Femur (tissue), 1 donor: Measurements from ENCODE around the gene SCRN1.
A peak's percentile ranks its signal among the peaks of the same experiment; 100 is the strongest.

Source experiments
- DNase-seq: peaks from one replicate; pipeline ENCODE4 v3.0.0-alpha.2; 2017

SCRN1 gene

DNA sequence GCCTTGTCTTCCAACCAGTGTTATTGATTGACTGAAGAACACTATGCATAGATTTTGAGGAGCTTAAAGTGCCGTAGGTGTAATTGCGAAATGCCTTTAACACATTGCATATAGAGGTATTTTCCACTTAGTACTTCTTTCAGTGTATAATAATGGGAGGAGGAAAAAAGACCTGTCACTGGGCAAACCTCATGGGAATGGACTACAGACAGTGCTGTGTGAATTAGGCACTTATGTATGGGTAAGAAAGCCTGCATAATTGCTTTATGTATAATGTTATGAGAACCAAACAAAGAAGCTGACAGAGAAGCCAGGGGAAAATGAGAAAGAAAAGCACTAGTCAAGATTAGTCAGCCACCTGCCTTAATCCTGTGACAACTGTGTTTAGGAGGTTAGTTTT lies 12.4 kb upstream of the SCRN1 start:
- DNase-seq: no peak

DNA sequence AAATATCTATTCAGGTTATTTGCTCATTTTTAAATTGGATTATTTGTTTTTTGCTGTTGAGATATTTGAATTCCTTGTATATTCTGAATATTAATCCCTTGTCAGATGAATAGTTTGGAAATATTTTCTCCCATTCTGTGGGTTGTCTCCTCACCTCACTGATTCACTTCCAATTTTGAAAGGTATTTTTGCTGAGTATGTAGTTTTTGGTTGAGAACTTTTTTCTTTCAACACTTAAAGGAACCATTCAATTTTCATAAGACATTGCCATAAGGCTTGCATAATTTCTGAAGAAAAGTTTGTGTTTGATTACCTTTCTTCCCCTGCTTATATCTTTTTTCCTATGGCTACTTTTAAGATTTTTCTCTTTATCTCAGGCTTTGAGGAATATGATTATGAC lies 8.9 kb upstream of the SCRN1 start:
- no peak for DNase-seq

DNA sequence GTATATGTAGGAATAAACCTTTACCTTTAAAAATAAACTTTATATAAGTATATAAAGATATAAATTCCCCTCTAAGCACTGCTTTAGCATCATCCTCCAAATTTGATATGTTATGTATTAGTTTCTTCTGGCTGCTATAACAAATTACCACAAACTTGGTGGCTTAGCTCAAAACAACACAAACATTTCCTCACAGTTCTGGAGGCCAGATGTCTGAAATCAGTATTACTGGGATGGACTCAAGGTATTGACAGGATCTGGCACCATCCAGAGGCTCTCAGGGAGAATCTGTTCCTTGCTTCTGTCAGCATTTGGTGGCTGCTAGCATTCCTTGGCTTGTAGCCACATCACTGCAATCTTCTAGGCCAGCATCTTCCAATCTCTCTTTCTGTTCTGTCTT lies 6.7 kb upstream of the SCRN1 start:
- DNase-seq: no peak

DNA sequence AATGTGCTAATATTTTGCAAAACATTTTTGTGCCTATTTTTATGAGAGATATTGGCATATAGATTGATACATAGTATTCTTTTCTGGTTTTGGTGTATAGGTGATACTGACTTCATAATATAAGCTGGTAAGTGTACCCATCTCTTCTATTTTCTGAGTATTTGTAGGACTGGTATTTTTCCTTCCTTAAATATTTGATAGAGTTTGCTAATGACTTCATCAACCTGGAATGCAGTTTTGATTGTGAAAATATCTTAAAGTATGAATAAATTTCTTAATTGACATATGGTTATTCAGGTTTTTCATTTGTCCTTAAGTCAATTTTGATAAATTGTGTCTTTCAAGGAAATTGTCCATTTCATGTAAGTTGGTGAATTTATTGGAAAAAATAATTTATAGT lies 6.1 kb upstream of the SCRN1 start:
- no peak for DNase-seq

DNA sequence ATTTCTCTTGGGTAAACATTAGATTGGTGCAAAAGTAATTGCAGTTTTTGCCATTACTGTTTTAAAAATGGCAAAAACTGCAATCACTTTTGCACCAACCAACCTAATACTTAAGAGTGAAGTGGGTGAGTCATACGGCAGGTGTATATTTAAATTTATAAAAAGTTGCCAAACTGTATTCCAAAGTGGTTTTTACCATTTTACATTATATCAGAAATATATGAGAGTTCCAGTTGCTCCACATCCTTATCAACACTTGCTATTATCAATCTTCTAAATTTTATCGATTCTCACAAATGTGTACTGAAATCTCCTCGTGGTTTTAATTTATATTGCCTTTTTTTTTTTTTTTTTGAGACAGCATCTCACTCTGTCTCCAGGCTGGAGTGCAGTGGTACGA lies 3.5 kb upstream of the SCRN1 start:
- DNase-seq: no peak

DNA sequence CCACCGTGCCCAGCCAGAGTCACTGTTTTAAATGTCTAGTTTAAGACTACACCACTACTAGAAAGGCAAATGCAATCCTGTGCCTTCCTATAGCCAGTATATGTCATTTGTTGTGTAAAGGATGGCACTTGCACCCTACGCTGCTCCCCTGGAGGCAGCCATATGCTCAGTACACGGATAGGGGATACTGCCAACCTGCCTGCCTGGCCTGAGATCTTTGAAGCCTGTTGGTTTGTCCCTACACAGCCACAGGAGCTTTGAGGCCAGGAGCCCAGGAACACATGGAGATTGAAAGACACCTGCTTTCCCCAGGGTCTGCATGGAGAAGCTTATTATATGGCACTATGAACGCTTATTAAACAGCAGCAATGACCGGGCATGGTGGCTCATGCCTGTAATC lies 2.3 kb upstream of the SCRN1 start:
- no peak for DNase-seq

DNA sequence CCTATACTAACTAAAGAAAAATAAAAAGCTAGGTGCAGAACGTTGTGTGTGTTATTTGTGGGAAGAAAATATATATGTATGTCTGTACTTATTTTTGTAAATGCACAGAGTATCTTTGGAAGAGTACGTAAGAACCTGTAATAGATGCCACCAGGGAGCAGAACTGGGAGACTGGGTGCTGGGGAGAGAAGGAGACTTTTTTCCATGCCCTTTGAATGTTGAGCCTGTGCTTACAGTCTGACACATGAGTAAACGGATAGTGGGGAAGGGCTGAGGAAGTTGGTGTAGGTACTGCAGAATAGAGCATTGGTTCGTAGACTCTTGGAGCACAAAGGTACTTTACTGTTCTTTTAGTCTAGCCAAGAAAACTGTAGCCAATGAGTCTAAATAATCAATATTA lies 1.3 kb upstream of the SCRN1 start:
- DNase-seq: no peak

DNA sequence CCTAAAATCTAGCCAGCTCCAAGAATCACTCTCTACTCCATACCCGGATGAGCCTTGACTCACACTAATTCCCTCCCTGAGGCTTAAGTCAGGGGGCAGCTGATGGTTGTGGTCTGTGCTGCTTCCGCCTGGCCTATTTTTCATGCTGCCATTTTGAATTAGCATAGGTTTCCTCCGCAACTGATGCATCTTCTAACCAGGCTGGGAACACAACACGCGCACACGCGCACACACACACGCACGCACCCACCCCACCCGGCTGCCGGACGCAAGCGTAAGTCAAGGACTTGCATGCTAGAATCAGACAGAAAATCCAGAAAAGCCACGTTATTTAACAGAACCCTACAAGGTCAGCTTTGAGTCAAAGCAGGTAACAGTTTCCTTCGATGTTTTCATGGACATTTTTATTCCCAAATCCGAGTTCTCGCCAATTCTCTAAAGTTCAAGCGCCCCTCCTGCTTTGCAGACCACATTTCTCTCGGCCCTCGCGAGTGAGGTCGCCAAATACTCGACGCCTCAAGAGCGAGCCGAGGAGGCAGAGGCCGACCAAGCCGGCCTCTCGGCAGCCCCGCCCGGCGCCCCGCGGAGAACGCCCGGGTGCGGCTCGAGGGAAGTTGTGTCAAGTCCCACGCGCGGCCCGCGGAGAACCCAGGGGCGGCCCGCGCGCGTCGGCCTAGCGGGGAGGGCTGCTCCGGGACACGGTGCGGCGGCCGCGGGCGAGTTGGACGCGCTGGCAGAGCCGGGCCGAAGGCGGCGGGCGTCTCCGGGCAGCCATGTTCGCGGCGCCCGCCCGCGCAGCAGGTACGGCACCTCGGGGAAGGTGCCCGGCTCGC lies 961 bp downstream of the SCRN1 start:
- peak; percentile 61 for DNase-seq

DNA sequence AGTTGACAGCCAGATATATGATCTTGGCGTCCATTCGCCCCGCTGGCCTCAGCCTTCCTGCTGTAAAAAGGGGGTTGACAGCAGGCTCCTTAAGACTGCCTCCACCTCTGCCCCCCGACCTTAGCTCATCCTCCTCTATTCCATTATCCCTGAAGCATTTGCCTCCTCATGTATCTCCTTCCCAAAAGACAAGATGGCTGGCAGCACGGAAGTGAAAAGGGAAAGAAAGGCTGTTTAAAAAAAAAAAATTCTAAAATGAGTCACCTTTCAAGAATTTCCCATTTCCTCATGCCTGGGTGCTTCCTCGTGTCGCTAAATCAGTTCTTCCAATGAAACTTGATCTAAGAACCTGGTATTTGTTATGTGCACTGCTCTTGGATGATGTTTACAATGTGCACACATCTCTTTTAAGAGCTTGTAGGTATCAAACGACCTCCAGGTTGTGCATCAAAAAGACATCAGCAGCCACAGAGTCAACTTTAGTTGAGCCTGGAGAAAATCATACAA lies 1.7 kb downstream of the SCRN1 start:
- no peak for DNase-seq

DNA sequence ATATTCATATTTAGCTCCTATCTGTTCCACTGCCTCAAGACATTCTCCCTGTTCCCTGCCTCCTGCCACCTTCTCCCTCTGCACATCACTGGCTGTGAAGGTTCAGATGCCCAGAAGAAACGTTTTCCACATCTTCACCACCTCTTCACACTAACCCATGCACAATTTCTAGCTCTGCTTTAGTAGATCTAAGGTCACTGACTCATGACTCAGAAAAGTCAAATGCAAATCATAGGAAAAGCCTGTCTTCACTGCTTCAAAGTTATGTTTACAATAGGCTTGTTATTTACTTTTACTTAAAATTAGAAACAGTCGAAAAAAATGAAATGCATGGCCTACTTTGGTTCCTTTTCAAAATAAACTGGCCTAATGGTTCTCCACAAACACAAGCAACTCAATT lies 2.5 kb downstream of the SCRN1 start:
- DNase-seq: no peak

DNA sequence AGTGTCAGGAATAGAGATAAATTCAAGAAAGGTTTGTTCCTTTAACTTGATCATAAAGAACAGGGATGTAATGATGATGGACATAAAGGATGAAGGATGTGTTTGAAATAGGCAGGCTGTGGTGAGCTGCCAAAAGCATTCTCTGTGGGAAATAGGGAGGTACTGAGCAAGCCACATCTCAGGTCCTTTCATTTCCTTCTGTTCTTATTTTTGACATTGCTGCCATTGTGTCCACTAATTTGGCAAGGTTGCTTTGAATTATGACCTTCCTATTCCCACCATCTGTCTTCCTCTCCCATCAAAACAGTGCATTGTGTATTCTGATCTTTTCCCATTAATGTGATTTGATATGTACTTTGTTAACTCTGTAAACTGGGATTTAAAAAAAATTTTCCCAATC lies 9.4 kb downstream of the SCRN1 start:
- no peak for DNase-seq

DNA sequence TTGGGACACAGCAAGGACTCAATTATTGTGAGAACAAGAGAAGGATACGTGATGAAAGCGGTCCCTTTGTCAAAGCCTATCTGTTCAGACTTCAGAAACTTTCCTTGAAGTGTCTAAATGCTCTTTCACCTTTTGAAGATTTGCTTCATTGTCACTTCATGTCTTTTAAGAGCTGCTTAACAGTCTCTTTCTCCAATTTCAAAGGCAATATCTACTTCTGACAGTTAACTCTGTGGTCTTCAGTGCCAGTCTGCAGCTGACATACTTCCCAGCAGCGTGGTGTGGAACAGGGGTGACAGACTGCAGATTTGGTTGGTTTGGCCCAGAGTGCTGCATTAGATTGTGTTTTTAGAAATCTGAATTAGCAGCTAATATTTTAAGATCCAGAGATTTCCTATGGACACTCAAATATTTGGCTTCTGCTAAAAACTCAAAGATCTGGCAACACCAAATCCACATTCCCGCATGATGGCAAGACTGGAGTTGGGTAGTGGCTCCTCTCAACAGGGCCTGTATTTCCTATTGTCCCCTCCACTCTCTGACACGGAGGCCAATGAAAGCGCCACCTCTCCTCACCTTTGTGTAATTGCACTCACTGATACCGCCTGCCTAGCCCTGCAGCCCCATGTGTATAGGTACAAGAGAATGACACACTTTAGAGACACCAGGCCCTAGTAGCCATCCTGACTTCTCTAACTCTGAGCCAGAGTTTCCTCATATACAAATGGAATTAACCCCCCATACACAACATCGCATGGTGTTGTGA lies 11.5 kb downstream of the SCRN1 start:
- no peak for DNase-seq

DNA sequence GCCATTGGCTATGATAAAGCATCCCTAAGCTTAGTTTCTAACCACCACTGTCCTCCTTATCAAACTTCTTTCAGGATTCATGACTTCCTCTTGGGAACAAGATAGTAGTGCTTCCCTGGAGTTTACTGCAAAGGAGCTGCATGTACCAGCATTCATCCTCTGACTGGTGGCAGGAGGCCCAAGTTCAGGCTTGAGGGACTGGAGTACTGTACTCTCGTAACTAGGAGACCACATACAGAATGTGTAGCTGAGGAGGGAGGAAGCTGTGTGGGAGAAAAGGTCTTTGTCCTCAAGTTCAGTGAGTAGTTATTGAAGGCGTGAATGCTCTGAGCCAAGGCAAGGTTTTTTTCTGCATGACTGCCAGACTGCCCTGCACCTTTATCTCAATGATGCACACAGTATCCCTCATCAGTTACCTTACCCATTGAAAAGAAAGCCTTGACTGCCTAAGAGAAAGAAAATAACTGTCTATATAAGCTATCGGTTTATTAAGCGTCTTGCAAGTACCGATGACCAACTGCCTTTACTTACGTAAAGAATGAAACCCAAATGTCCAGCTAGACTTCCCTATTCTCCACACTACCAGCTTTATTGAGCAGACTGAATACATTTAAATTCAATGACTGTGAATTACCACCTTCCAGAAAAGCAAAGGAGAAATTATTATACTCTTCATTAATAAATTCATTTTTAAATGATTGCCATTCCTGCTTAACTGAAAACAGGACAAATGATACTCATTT lies 12.8 kb downstream of the SCRN1 start:
- peak; percentile 65 for DNase-seq

DNA sequence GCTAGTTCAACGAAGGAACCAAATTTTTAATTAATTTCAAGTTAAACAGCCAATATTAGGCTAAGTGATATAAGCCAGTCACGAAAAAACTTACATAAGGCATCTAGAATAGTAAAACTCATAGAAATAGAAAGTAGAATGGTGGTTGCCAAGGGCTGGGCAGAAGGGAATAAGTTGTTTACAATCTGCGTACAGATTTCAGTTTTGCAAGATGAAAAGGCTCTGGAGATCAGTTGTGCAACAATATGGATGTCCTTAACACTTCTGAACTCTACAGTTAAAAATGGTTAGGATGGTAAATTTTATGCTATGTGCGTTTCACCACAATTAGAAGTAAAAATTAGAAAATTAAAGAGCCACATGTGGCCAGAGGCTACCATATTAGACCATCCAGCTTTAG lies 13.3 kb downstream of the SCRN1 start:
- DNase-seq: no peak

DNA sequence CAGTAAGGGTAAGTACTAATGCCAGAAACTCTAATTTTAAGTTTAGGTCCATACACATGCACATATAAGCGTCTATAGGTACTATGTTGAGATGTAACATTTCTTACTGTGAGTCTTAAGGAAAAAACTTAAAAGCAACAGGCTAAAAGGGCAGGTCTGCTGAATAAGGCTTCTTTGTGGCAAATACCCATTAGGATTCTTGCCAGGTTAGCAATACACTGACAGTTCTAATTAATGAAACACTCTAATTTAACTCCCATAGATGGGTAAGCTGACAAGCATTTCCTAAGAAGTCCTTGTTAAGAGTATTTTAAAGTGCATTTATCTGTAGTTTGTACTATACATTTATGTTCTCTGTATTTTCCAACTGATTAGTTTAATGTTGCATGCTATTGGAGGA lies 14.0 kb downstream of the SCRN1 start:
- DNase-seq: no peak

DNA sequence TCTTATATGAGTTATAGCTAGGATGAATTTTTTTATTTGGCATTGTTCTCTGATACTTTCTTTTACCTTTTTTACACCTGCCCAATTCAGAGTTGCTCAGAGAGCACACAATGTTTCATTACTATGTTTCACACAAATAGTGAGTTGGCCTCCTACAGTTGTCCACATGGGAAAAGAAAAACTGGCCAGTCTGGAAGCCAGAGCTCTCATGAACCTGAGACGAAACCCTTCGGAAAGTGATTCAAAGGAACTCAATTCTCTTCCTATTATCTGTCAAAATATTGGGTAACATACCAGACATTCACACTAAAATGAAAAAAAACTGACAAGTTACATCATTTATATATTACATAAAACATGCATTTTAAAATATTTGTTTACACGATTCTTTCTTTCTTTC lies 15.3 kb downstream of the SCRN1 start:
- DNase-seq: no peak

DNA sequence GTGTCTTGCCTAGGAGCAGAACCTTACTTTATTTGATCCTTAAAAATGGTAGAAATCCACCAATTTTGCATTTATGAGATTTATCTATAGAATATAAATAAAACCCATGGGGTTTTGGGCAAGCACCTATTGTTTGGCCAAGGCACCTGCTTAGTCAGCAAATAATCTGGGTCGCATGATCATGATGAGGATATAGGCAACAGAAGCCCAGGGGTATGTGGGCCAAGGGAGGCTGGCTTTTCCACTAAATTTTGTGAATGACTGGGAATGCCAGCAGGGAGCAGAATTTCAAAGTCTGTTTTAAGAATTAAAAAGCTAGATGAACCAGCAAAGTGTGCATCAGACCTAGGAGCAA lies 17.3 kb downstream of the SCRN1 start:
- no peak for DNase-seq

DNA sequence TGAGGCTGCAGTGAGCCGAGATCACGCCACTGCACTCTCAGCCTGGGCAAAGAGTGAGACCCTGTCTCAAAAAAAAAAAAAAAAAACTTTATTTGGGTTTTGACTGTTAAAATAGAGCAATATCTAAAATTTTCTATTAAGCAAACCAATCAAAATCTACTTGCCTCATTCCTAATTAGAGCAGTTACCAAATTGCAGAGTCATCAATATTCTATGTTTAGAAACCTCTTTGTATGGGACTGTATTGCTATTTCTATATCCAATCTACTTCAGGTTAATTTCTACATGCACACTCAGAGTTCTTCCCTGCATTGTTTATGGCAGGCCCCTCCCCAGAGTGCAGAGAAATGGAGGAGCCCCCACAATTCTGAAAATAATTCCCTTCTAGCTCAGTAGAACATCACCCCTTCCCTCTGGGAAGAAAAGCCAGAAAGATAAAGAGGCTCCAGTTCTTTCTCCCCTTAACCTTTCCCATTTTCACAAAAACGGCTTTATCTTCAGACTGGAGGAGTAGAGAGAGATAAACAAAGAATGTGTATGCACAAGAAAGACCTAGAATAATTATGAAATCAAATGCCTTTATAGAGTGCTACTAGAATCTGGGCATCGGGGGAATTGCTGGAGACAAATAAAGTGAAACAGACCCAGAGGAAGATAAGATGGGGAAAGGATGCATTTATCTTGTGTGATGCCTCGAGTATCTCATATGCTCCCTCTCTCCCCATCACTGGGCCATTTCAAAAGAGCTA lies 17.9 kb downstream of the SCRN1 start:
- DNase-seq: no peak

DNA sequence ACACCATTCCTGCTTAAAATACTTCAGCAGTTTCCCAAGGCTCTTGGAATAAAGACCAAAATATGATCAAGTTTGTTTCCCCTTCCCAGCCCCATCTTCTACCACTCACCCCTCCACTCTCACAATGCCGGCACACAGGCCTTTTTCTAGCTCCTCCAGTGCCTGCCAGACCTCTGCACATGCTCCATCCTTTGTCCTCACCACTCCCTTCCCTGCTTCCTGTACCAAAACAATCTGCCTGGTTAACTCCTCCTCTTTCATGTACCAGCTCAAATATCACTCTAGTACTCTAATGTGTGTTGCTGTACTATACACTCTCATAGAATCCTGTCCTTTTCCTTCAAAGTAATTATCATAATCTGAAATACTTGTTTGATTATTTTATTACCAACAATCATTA lies 19.4 kb downstream of the SCRN1 start:
- DNase-seq: no peak

DNA sequence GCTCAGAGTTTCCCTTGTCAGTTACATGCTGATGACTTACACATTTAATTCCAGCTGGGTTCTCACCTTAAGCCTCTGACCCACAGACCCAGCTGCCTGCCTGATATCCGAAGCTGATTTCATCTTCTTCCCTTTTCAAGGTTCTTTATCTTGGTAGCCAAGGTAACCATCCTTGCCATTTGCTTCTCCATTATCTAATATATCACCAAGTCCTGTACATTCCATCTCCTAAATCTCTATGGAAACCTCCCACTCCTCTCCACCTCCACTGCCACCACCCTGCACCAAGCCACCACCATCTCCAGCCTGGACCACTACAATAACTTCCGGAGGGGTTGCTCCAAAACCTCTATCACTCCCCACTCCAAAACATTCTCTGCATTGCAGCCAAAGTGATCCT lies 19.9 kb downstream of the SCRN1 start:
- DNase-seq: no peak

DNA sequence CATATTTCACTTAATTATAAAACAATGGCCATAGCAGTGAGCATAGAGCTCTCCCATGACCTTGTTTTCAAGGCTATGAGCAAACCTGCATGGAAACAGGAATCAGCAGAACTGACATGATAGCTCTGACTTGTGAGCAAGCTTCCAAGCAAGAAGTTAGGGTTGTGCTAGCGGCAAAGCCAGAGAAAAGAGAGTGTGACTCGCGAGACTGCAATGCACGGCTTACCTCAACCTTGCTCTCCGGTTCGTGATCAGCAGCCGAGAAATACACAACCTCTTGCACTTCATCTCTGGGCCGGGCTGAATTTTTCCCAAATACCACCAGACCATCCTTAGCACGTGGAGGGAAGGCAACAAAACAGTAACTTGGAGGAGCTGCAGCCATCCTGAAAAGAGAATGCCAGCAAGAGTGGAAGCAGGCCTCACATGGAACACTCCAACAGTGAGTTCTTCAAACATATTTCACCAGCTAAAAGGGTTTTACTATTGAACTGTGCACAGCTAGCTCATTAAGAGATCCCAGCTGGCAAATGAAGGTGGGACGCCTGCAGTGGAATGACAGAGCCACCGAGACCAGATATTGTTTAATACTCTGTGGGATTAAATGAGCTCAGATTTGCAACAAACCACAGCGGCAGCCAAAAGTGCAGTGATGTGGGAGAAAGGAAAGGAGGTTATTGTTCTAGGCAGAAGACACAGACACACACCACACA lies 20.8 kb downstream of the SCRN1 start:
- no peak for DNase-seq

DNA sequence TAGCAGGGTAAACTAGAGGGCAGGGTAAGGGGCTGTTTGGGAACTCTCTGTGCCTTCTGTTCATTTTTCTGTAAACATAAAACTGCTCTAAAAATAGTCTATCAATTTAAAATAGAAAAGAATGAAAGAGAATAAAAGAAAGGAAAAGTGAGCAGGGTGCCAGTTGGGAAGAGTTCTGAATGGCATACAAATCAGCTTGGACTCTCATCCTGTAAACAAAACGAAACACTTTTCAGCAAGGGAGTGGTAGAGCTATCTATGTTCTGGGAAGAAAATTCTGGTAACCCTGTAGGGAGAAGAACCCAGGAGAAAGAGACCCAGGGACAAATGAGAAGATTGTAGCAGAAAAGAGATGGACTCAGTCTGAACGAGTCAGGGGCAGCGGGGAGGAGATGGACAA lies 24.6 kb downstream of the SCRN1 start:
- DNase-seq: no peak
